Neural crest cell (in vitro differentiated cells): Measurements from ENCODE around the gene SATL1. TPM values are rescaled to one million over a fixed set of nuclear protein-coding genes. Genes with fewer than 3 reads are reported as not detected.

Experiments
- DNase-seq: peaks from one replicate; pipeline ENCODE4 v3.0.0; 2021; ENCODE audit warnings: low read depth, mixed read lengths, low spot score
- H3K27ac Mint-ChIP-seq: one replicate; pipeline ENCODE4 v1.8.0; 2021; ENCODE audit warnings: mild to moderate bottlenecking, mixed read lengths; ENCODE audit not compliant: unreplicated experiment
- H3K27me3 Mint-ChIP-seq: 2 replicates; pipeline ENCODE4 v1.8.0; 2021; ENCODE audit warnings: low read depth, mild to moderate bottlenecking, mixed read lengths
- H3K36me3 Mint-ChIP-seq: 2 replicates; pipeline ENCODE4 v1.8.0; 2021; ENCODE audit warnings: low read depth, mild to moderate bottlenecking, mixed read lengths
- H3K4me1 Mint-ChIP-seq: 2 replicates; pipeline ENCODE4 v1.8.0; 2021; ENCODE audit warnings: mixed read lengths
- H3K4me3 Mint-ChIP-seq: one replicate; pipeline ENCODE4 v1.8.0; 2021; ENCODE audit warnings: mild to moderate bottlenecking, mixed read lengths
- H3K9me3 Mint-ChIP-seq: 2 replicates; pipeline ENCODE4 v1.8.0; 2021; ENCODE audit warnings: mixed read lengths
- CTCF ChIP-seq: fragments of 200-600 bp; sonication (generic); conservative IDR thresholded peaks from 2 replicates; pipeline ENCODE4 v1.5.0; 2021; ENCODE audit warnings: antibody characterized with exemption, mild to moderate bottlenecking
- total RNA-seq: library from RNA; stranded (reverse); gene quantifications from 2 replicates; pipeline ENCODE4 v1.2.1, GENCODE V29; 2021

The SATL1 gene
- total RNA-seq, 1 donor from 2014 or later, result 0.21 TPM

DNA sequence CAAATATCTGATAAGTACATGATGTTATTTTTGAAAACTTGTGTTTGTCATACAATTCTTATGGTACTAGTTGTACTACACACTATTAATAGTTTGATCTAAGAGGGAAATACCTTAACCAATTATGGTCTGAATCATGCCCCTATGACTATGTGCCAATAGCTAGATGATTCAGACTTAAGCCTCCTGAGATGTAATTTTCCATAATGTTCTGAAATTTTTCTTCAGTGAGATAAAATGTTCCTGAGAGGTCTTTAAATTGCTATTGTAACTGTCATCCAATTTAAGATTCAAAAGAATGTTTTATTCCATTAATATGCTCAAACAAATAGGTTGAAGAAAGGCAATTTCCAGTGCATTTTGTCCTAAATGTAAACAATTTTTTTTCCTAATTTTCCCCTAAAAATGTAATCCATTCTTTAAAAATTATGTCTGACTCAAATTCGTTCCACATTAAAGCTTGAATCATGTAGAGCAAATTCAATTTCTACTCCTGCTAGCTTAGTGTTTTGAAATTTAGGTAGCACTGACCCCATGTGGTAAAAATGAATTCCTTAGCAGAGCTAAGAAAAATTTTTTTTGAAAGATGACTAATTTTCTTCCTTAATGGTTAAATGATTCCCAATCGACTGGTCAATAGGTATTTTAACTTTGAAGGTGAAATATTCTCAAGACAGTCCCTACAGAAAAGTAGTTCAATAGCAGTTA, 190.8 kb downstream of the SATL1 start:
- peak; percentile 49 for TF ChIP-seq CTCF
- no peak overlapping the region for H3K4me3 Mint-ChIP-seq
- H3K27me3 Mint-ChIP-seq, result no peaks in the 10 kb centered on the region
- H3K4me1 Mint-ChIP-seq, result no peaks in the 10 kb centered on the region
- H3K27ac Mint-ChIP-seq, result no peak overlapping the region
- H3K36me3 Mint-ChIP-seq, result peaks cover 2% of the 10 kb centered on the region
- no peaks in the 10 kb centered on the region for H3K9me3 Mint-ChIP-seq
- no peak for DNase-seq

DNA sequence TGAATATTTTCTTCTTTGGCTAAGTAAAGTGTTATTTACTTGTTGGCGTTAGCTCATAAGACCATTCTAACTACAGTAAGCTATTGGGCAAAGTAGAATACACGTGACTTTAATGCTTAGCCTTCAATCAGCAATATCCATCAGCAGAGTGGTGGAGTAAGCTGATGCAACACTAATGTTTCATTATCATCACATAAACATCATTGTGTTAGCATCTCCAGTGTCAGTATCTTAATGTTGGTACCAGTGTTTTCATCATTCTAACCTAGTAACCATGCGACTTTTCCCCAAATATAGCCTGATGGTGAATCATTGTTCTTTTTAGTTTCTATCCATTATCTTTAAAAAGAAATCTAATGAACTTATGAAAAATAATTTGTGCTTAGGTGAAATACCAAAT, 191.4 kb downstream of the SATL1 start:
- Mint-ChIP-seq H3K4me1 (no peaks in the 10 kb centered on the region), H3K27ac (no peak overlapping the region), H3K27me3 (no peaks in the 10 kb centered on the region), H3K4me3 (no peak overlapping the region), H3K9me3 (no peaks in the 10 kb centered on the region), H3K36me3 (peaks cover 2% of the 10 kb centered on the region)
- no peak for DNase-seq
- no peak for TF ChIP-seq CTCF

DNA sequence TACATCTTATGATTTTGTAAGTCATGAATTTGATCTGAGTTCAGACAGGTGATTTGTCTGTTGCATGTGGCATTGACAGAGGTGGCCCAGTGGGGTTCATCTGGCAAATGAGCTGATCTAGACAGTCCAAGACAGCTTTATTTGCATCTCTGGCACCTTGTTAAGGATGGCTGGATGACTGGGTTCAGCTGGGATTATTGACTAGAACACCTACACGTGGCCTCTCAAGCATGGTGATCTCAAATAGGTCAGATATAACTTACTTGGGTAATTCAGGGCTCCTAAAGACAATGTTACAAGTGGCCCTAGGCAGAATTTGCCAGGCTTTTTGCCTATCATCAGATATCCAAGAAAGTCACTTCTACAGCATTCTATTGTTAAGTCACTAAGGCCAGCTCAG, 192.0 kb downstream of the SATL1 start:
- Mint-ChIP-seq H3K9me3 (no peaks in the 10 kb centered on the region), H3K27me3 (no peaks in the 10 kb centered on the region), H3K4me1 (no peaks in the 10 kb centered on the region), H3K36me3 (no peaks in the 10 kb centered on the region), H3K4me3 (no peak overlapping the region), H3K27ac (no peak overlapping the region)
- no peak for TF ChIP-seq CTCF
- no peak for DNase-seq

Other genes starting within 250 kb of the SATL1 start
- gene APOOL, start 239.9 kb downstream of the SATL1 start, total RNA-seq, result 15.0 and 16.6 TPM in 2 replicates
- gene ZNF711, start 212 bp upstream of the SATL1 start, total RNA-seq, result 23.1 and 24.0 TPM in 2 replicates
- gene POF1B, start 135.9 kb upstream of the SATL1 start, total RNA-seq, result not detected in 2 replicates